ENCODE measurements around the gene TMEM134.

GRCh38 chr11:67452141-67452952, 16.7 kb downstream of the TMEM134 start, which contains the start of gene GPR152:
- TF ChIP-seq CTCF (IDR thresholded peaks at IDR 0.05) (no peak), POLR2A (IDR thresholded peaks at IDR 0.05) (no peak)

Data from Peyer's patch (tissue), 4 donors.